GM12878 (cell line): ENCODE data around the gene UTP11. TPM values are rescaled to one million over a fixed set of nuclear protein-coding genes. Genes with fewer than 3 reads are reported as not detected.
A peak's percentile ranks its signal among the peaks of the same experiment; 100 is the strongest.

Experiments used
- ATAC-seq: fragments of 200-7000 bp; cut with Tn5 transposase; 3 replicates; pipeline ENCODE4 v1.9.1; 2020; ENCODE audit warnings: mild to moderate bottlenecking, moderate library complexity
- BruUV-seq: library from RNA; stranded (reverse); fragments of 400-500 nt; replicated peaks from 2 replicates; lab custom pipeline; 2021; lab: Mats Ljungman, UMichigan
- CTCF ChIA-PET: fragments of 300-600 bp; sonication (Branson Sonifier 250); formaldehyde crosslinking; extraction: SDS; loops from one replicate; lab custom pipeline; 2021; ENCODE audit warnings: inconsistent platforms; lab: Yijun Ruan, JAX
- POLR2A ChIA-PET: fragments of 350-600 bp; formaldehyde crosslinking; extraction: SDS; loops from one replicate; lab custom pipeline; 2021; ENCODE audit warnings: inconsistent platforms; lab: Charles Lee
- RAD21 ChIA-PET: fragments of 300-600 bp; sonication (Branson Sonifier 250); formaldehyde crosslinking; loops from one replicate; lab custom pipeline; 2023; ENCODE audit warnings: antibody characterized with exemption; ENCODE audit not compliant: unreplicated experiment; lab: Charles Lee
- SMC1A ChIA-PET: fragments of 300-600 bp; sonication (Branson Sonifier 250); formaldehyde crosslinking; loops from one replicate; lab custom pipeline; 2023; ENCODE audit not compliant: unreplicated experiment, uncharacterized antibody; lab: Charles Lee
- DNase-seq: peaks from one replicate; pipeline ENCODE4 v3.0.0-alpha.2; 2011; ENCODE audit warnings: low read depth, low spot score
- FAIRE-seq: peaks from 3 replicates; lab custom pipeline; 2011; peaks lifted over from hg19 to GRCh38; lab: Jason Lieb, UNC
- H2AFZ ChIP-seq: 2 replicates; pipeline ENCODE4 v1.6.0; 2011; ENCODE audit warnings: low read depth, low read length, control low read depth; ENCODE audit not compliant: control insufficient read depth
- H3K27ac ChIP-seq: 2 replicates; pipeline ENCODE4 v1.5.1; 2011; ENCODE audit warnings: control low read depth; ENCODE audit not compliant: control insufficient read depth, insufficient read depth
- H3K27me3 ChIP-seq, 2 experiments: replicated peaks in 1 of 2; 2 replicates each; pipeline versions ENCODE4 v1.6.0 to v1.6.1; 2011; ENCODE audit warnings: low read length in 1 of 2; ENCODE audit not compliant: control insufficient read depth in 2 of 2, insufficient read depth in 2 of 2
- H3K36me3 ChIP-seq, 2 experiments: 2 replicates each; pipeline ENCODE4 v1.5.1; 2011; ENCODE audit warnings: low read length in 1 of 2; ENCODE audit not compliant: control insufficient read depth in 2 of 2, insufficient read depth in 2 of 2
- H3K4me1 ChIP-seq: 2 replicates; pipeline ENCODE4 v1.6.1; 2011; ENCODE audit warnings: mild to moderate bottlenecking, low read length, moderate library complexity, mixed read lengths; ENCODE audit not compliant: control insufficient read depth, insufficient read depth
- H3K4me2 ChIP-seq: 2 replicates; pipeline ENCODE4 v1.6.0; 2011; ENCODE audit warnings: control low read depth; ENCODE audit not compliant: control insufficient read depth, insufficient read depth
- H3K4me3 ChIP-seq: fragments of 200-600 bp; sonication (generic); 2 replicates; pipeline ENCODE4 v1.5.1; 2016
- H3K79me2 ChIP-seq: 2 replicates; pipeline ENCODE4 v1.6.0; 2011; ENCODE audit warnings: low read length; ENCODE audit not compliant: control insufficient read depth, insufficient read depth
- H3K9ac ChIP-seq: 2 replicates; pipeline ENCODE4 v1.8.0; 2011; ENCODE audit warnings: low read length, control low read depth, mixed read lengths; ENCODE audit not compliant: control insufficient read depth, insufficient read depth
- H3K9me3 ChIP-seq: replicated peaks from 3 replicates; pipeline ENCODE4 v1.5.1; 2011; ENCODE audit warnings: mild to moderate bottlenecking, low read length; ENCODE audit not compliant: control insufficient read depth, insufficient read depth
- H4K20me1 ChIP-seq: 2 replicates; pipeline ENCODE4 v1.6.0; 2011; ENCODE audit not compliant: control insufficient read depth, insufficient read depth
- ASH2L ChIP-seq: fragments of 300-600, 200-600 bp; sonication (generic); IDR thresholded peaks from 2 replicates; pipeline ENCODE4 v1.6.1; 2017; ENCODE audit warnings: low read depth, mild to moderate bottlenecking, borderline replicate concordance
- BCL11A ChIP-seq: IDR thresholded peaks from 2 replicates; pipeline ENCODE4 v1.6.1; 2011; ENCODE audit warnings: low read depth, low read length
- BRCA1 ChIP-seq: IDR thresholded peaks from 2 replicates; pipeline ENCODE4 v1.6.1; 2011; ENCODE audit warnings: low read depth, low read length, improper control_type of control experiment
- E4F1 ChIP-seq: fragments of 450-650 bp; IDR thresholded peaks from 2 replicates; pipeline ENCODE4 v1.6.1; 2018; ENCODE audit warnings: borderline replicate concordance, mild to moderate bottlenecking; ENCODE audit not compliant: partially characterized antibody
- ESRRA ChIP-seq: IDR thresholded peaks from 2 replicates; pipeline ENCODE4 v1.6.1; 2012; ENCODE audit warnings: mild to moderate bottlenecking, low read length, improper control_type of control experiment
- GATAD2B ChIP-seq: fragments of 450-650 bp; conservative IDR thresholded peaks from 2 replicates; pipeline ENCODE4 v1.6.1; 2017; ENCODE audit warnings: low read depth, mild to moderate bottlenecking, moderate library complexity
- MEF2B ChIP-seq: fragments of 450-650 bp; IDR thresholded peaks from 2 replicates; pipeline ENCODE4 v1.6.1; 2018; ENCODE audit warnings: mild to moderate bottlenecking, moderate library complexity; ENCODE audit not compliant: partially characterized antibody, poor library complexity, severe bottlenecking
- NR2C1 ChIP-seq: fragments of 450-650 bp; IDR thresholded peaks from 2 replicates; pipeline ENCODE4 v1.6.1; 2017; ENCODE audit warnings: antibody characterized with exemption, mild to moderate bottlenecking, moderate library complexity
- POLR2AphosphoS5 ChIP-seq: IDR thresholded peaks from 2 replicates; pipeline ENCODE4 v1.6.1; 2011; ENCODE audit warnings: mild to moderate bottlenecking, low read length, inconsistent platforms
- RCOR1 ChIP-seq: conservative IDR thresholded peaks from 2 replicates; pipeline ENCODE4 v1.6.1; 2012; ENCODE audit warnings: low read depth, low read length, improper control_type of control experiment
- RELB ChIP-seq: fragments of 450-650 bp; IDR thresholded peaks from 2 replicates; pipeline ENCODE4 v1.6.1; 2017; ENCODE audit warnings: low read depth, mild to moderate bottlenecking, moderate library complexity
- SIX5 ChIP-seq: IDR thresholded peaks from 2 replicates; pipeline ENCODE4 v1.6.1; 2011; ENCODE audit warnings: mild to moderate bottlenecking, low read depth, low read length, moderate library complexity; ENCODE audit not compliant: severe bottlenecking
- SREBF2 ChIP-seq: IDR thresholded peaks from 2 replicates; pipeline ENCODE4 v1.6.1; 2012; ENCODE audit warnings: mild to moderate bottlenecking, low read length
- STAT3 ChIP-seq: IDR thresholded peaks from 2 replicates; pipeline ENCODE4 v1.6.1; 2011; ENCODE audit warnings: low read depth, low read length, improper control_type of control experiment
- WGBS: methylation state at CpG from one replicate; pipeline ENCODE4 v1.1.6; 2016; ENCODE audit warnings: low lambda C conversion rate; ENCODE audit not compliant: insufficient replicate concordance, insufficient coverage; ENCODE audit errors: missing lambda C conversion rate; 5-methylcytosine and 5-hydroxymethylcytosine counted together
- in situ Hi-C: fragments of 300-500 bp; cut with MboI; formaldehyde crosslinking; loops from 9 replicates; pipeline ENCODE4 v1.14.3; 2018; ENCODE audit warnings: mixed read lengths
- intact Hi-C: fragments of 100-400 bp; cut with micrococcal nuclease; formaldehyde crosslinking; loops from one replicate; pipeline ENCODE4 v1.14.2; 2022; ENCODE audit not compliant: unreplicated experiment
- polyA plus RNA-seq, 11 experiments: library from polyadenylated mRNA; depleted of rRNA in 4 of 11; unstranded in 6 of 11; stranded (reverse) in 5 of 11; fragments of >200 nt; fragmentation: Nextera tagmentation in 4 of 11; fragmentation: Illumina TruSeq in 1 of 11; extraction: Ambion mirVana in 4 of 11; extraction: Trizol in 1 of 11; gene quantifications; 1 replicate in 1 of 11; 2 replicates in 10 of 11; pipeline versions ENCODE4 v1.2.1 to v1.2.3, GENCODE V29; 2011 to 2016; ENCODE audit warnings: inconsistent platforms in 2 of 11, missing spikeins in 2 of 11, low read depth in 1 of 11
- total RNA-seq, 4 experiments: library from RNA; depleted of rRNA in 3 of 4; stranded (reverse); fragments of >200 nt in 3 of 4; fragmentation: Illumina TruSeq in 1 of 4; extraction: Trizol in 1 of 4; gene quantifications; 2 replicates each; pipeline versions ENCODE4 v1.2.1 to v1.2.3, GENCODE V29; 2013 to 2021

Gene UTP11
- total and polyA plus RNA-seq, 10 of the 15 experiments (the other 5 are each of a cell fraction or from before 2014, with no cell fraction given), result 34.5 to 146 (median 64.2) TPM

- in situ Hi-C loops, result loop anchor here (25.0 kb wide), 1 partner anchor 400 kb away; the partner anchor contains the start of gene GNL2
Observed at GRCh38 chr1:37987679-37988078, 24.9 kb upstream of the UTP11 start.

More at GRCh38 chr1:37987679-37988078, 24.9 kb upstream of the UTP11 start:
- intact Hi-C loops, result no loop called here
- no TSS peak for BruUV-seq
- Histone ChIP-seq H3K27me3 (no peaks in the 10 kb centered on the region), H3K4me3 (no peak overlapping the region), H3K36me3 (peaks cover 8 to 14% of the 10 kb centered on the region in 2 experiments), H2AFZ (no peak overlapping the region), H4K20me1 (no peaks in the 10 kb centered on the region), H3K9ac (no peak overlapping the region), H3K4me2 (peak overlapping the region; percentile 77), H3K4me1 (peaks cover 4% of the 10 kb centered on the region; the same call in 1 of the 2 replicates), H3K9me3 (no peaks in the 10 kb centered on the region), H3K27ac (no peak overlapping the region), H3K79me2 (peaks cover 23% of the 10 kb centered on the region)
- 0% methylated on average over 1 of the region's 1 CpG for WGBS
- CTCF ChIA-PET, result interaction anchor here (0.7 to 1.0 kb wide), 4 partner anchors 11 to 98 kb away, joined by 3 to 5 read pairs (median 3); no protein-coding TSS in a partner anchor
- SMC1A ChIA-PET, result interaction anchor here (0.6 to 1.2 kb wide), 3 partner anchors 65 to 137 kb away, joined by 3 read pairs; no protein-coding TSS in a partner anchor
- FAIRE-seq (no peak), DNase-seq (no peak), ATAC-seq (no peak)
- POLR2A ChIA-PET, result interaction anchor here (0.5 to 0.6 kb wide), 2 partner anchors 61 to 292 kb away, joined by 3 to 4 read pairs; no protein-coding TSS in a partner anchor
- no peak for TF ChIP-seq BRCA1
- no peak for TF ChIP-seq MEF2B
- no peak for TF ChIP-seq SREBF2
- TF ChIP-seq ASH2L, result no peak
- no peak for TF ChIP-seq POLR2AphosphoS5
- TF ChIP-seq STAT3, result no peak
- no peak for TF ChIP-seq RELB
- no peak for TF ChIP-seq BCL11A
- no peak for TF ChIP-seq ESRRA
- TF ChIP-seq E4F1, result no peak
- TF ChIP-seq NR2C1, result no peak
- no peak for TF ChIP-seq RCOR1
- TF ChIP-seq GATAD2B, result no peak
- TF ChIP-seq SIX5, result no peak
- RAD21 ChIA-PET, result interaction anchor here (1.0 kb wide), 1 partner anchor 128 kb away, joined by 3 read pairs; the partner anchor contains the start of gene MTF1
